GM18520 (cell line): ENCODE measurements around the gene MASP1.

Source experiments
- ATAC-seq: cut with Tn5 transposase; IDR thresholded peaks from one replicate; pipeline ENCODE4 v1.9.1; 2021; ENCODE audit not compliant: unreplicated experiment

The MASP1 gene

GRCh38 chr3:187295316-187296034, 3.9 kb upstream of the MASP1 start:
- no peak for ATAC-seq

GRCh38 chr3:187293516-187294430, 2.2 kb upstream of the MASP1 start:
- ATAC-seq, result no peak

- no peak for ATAC-seq
Observed at GRCh38 chr3:187292631-187293515, 1.3 kb upstream of the MASP1 start.

- no peak for ATAC-seq
Observed at GRCh38 chr3:187292181-187292580, 644 bp upstream of the MASP1 start.

- ATAC-seq, result no peak
Observed at GRCh38 chr3:187291001-187291511, 481 bp downstream of the MASP1 start.

- no peak for ATAC-seq
Observed at GRCh38 chr3:187290503-187290902, 1.0 kb downstream of the MASP1 start.

- no peak for ATAC-seq
Observed at GRCh38 chr3:187288855-187289605, 2.5 kb downstream of the MASP1 start.

GRCh38 chr3:187288131-187288854, 3.2 kb downstream of the MASP1 start:
- no peak for ATAC-seq

GRCh38 chr3:187287256-187287655, 4.3 kb downstream of the MASP1 start:
- no peak for ATAC-seq

GRCh38 chr3:187286467-187287059, 5.0 kb downstream of the MASP1 start:
- no peak for ATAC-seq

- no peak for ATAC-seq
Observed at GRCh38 chr3:187281191-187281714, 10.3 kb downstream of the MASP1 start.

- ATAC-seq, result no peak
Observed at GRCh38 chr3:187280644-187281043, 10.9 kb downstream of the MASP1 start.

GRCh38 chr3:187277129-187277462, 14.4 kb downstream of the MASP1 start:
- no peak for ATAC-seq

GRCh38 chr3:187276397-187277128, 15.0 kb downstream of the MASP1 start:
- no peak for ATAC-seq

GRCh38 chr3:187274977-187275338, 16.6 kb downstream of the MASP1 start:
- ATAC-seq, result no peak

- no peak for ATAC-seq
Observed at GRCh38 chr3:187274315-187274976, 17.1 kb downstream of the MASP1 start.

GRCh38 chr3:187271582-187271981, 20.0 kb downstream of the MASP1 start:
- ATAC-seq, result no peak

- no peak for ATAC-seq
Observed at GRCh38 chr3:187269486-187269885, 22.1 kb downstream of the MASP1 start.
